GM18907 (cell line): ENCODE measurements around the gene CDKAL1.
"Not testable (repeated sequence)": the region's sequence is repeated elsewhere in the genome, so short reads cannot be mapped to it uniquely, and the experiment has no call there.

Experiments used
- ATAC-seq: cut with Tn5 transposase; IDR thresholded peaks from one replicate; pipeline ENCODE4 v1.9.1; 2021; ENCODE audit warnings: mild to moderate bottlenecking, moderate library complexity; ENCODE audit not compliant: unreplicated experiment

The CDKAL1 gene

DNA sequence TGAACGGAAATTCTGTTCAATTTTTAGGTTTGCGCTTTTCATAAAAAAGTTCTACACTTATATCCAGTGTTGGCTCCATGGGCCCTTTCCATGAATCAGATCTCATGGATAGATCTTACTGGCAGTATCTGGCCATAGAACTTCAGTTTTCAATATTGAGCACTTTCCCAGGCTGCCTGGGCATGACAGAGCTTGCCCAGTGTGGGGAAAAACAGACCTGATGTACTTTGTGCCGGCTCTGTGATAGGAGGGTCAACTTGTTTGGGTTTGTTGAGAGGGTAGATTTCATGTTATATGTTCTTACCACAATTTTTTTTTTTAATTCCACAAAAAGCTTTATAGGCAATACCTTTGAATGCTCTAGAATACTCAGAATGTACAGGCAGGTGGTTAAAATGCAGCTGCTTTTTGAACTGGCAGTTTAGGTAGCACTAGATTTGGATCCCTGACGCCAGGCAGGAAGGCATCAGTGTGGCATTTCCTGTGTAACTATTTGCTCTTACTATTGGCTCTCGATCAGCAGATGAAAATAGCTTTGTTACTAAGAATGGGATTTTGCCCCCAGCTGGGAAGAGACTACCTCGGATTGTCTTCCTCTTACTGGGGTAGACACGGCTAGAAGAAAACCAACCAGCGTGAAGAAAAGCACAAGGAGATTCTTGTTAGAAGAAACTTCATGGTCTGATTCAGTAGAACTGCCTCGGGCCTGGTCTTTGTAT is 654.4 kb downstream of the CDKAL1 start:
- ATAC-seq, result peak; percentile 74

- ATAC-seq, result no peak
Measured at GRCh38 chr6:21189759-21190158, 655.5 kb downstream of the CDKAL1 start.

- ATAC-seq, result no peak
Measured at GRCh38 chr6:21190701-21191100, 656.4 kb downstream of the CDKAL1 start.

- ATAC-seq, result no peak
Measured at GRCh38 chr6:21193790-21194475, 659.7 kb downstream of the CDKAL1 start.

GRCh38 chr6:21195301-21195700 is 661.0 kb downstream of the CDKAL1 start:
- ATAC-seq, result not testable (repeated sequence)

- ATAC-seq, result peak; percentile 53
Measured at GRCh38 chr6:21198032-21198640, 663.9 kb downstream of the CDKAL1 start.

DNA sequence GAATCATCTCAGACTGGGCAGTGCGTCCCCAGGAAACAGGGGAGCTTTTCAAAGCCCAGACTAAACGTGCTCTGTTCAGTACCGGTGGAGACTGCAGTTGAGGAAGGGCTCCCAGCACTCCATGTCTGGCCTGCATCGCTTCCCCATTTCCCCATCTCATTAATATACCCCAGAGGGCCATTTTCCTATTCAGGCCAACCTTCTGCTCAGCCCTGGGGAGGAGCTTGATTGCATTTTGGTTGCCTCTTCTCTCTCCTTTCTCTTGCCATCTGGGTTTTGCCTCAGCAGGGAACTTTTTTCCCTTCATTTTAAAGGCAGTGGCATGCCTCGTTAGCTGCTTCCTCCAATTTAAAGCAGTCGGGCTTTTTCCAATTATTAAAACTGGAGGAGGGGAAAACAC is 665.0 kb downstream of the CDKAL1 start:
- ATAC-seq, result no peak

DNA sequence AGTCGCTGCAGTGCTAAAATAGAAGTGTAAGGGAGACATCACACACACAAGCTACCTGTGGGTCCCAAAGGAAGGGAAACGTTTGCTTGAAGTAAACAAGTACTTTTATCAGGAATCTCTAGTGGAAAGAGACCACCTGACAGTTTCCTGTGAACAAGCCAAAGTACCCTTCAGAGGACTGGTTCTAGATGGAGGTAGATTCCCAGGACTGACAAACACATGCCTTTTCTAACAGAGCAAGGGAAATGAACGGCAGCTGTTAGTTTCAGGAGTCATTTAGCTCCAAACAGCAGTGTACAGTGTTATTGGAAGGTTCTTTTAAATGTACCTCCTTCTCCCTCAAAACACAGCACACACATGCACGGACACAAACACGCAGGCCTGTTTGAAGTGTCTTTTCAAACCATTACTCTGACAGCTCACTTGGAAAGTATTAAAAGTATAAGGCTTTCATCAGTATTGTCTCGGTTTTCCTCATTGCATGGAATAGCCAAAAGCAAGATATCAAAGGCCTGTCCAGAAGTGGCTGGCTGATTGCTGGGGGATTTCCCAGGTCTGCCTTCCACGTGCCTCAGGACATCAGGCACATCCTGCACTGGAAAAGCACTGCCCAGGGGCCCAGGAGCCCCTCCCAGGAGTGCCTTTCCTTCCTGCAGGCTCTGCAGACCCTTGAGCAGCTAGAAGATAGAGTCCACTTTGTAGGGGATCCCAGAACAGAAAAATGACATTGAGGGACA is 666.0 kb downstream of the CDKAL1 start:
- no peak for ATAC-seq

GRCh38 chr6:21201187-21201586 is 666.9 kb downstream of the CDKAL1 start:
- ATAC-seq, result no peak

DNA sequence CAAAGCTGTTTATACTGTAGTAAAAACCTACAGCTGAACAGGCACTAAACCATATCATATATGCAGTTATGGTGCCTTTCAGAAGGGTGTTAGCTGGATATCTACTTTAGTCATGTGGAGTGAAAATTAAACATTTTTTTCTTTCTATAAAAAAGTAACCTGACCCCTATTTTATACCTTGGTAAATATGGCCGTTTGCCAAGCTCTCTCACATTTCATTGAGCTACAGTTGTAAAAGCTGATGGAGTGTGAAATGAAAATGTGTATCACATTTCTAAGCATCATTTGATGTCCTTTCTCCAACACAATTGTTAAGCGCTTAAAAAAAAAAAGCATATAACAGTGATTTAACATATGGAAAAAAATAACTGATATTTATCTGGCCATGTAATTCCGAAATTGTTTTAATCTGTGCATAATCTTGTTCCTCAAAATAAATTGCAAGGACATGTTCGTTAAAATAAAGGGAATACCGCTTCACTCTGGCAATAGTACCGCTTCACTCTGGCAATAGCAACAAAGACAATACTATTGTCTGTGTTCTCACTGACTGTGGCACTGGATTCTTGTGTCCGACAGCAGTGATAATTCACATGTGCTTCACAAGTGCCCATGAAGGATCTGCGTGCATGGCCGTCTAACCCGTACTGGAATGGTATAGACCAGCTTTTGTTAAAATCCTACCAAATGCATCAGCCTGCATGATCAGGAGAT is 667.5 kb downstream of the CDKAL1 start:
- no peak for ATAC-seq

DNA sequence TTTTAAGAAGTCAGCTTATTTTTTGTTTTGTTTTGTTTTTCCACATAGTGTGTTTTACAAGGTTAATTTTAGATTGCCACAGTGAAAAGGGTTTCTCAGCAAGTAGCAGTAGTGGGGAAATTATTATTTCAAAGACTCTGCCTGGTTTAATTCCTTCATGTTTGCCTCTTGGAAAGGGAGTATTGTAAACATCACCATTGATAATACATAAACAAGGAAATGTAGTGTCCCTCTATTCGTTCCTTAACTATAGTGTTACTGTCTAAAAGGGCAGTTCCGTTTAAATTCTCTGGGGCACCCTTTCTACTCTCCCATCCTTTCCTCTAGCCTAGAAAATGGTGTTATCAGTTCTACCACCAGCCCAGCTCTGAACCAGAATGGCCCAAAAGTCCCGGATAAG is 668.3 kb downstream of the CDKAL1 start:
- no peak for ATAC-seq

- ATAC-seq, result no peak
Measured at GRCh38 chr6:21204951-21205350, 670.7 kb downstream of the CDKAL1 start.

GRCh38 chr6:21208081-21208795 is 674.0 kb downstream of the CDKAL1 start:
- peak; percentile 74 for ATAC-seq

DNA sequence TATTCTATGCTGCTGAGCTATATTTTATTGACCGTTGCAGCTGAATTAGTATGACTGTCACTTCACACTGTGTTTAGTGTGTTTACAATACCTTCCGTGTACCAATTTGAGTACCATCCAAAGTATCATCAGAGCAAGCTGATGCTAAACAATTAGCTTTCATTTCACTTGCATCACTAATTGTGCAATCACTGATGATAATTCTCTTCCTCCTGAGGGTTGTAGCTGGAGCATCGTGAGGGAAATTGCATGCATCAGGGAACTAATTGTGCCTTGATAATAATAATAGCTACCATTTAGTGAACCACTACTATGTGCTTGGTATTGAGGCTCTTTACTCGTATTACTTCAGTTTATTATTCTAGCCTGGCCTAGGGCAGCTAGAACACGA is 674.5 kb downstream of the CDKAL1 start:
- no peak for ATAC-seq

DNA sequence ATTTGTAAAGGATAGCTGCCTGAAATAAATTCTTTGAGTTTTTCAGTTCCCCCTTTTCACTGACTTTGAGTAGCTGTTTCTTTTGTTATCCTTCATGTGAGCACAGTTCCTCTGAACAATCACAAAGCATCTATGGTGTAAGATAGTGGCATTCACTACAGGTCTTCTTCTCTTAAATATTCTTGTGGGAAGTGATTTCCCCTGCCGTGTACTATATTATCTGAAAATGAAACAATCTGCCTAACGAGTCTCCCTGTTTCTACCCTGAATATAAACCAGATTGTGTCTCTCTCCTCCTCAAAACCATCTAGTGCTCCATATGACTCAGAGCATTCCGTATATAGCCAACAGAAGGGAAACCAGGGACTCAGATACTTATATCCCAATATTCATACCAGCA is 679.2 kb downstream of the CDKAL1 start:
- peak; percentile 69 for ATAC-seq

DNA sequence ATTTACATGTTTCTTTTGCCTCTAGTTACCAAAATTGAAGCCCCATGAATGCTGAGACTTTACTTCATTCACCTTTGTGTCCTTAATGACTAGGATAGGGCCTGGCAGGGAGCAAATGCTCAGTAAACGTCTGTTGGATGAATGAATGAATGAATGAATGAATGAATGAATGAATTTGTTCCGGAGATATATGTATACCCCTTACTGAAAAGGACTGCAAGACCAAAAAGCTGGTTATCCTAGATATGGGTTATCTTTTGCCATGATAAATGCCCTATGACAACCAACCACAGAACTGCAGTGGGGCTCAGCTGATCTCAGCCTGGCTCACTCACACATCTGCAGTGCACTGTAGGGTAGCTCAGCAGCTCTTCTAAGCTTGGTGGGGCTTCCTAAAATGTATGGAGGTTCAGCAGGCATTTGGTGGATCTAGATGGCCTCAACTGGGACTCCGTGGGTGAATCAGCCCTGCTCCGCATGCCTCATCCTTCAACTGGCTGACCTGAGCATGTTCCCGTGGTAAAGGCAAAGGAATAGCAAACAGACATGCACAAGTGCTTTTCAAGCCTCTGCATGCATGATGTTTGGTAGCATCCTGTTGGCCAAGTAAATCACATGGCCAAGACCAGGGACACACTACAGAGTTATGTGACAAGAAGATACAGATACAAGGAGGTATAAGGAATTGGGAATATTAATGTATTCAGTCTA is 680.6 kb downstream of the CDKAL1 start:
- no peak for ATAC-seq

DNA sequence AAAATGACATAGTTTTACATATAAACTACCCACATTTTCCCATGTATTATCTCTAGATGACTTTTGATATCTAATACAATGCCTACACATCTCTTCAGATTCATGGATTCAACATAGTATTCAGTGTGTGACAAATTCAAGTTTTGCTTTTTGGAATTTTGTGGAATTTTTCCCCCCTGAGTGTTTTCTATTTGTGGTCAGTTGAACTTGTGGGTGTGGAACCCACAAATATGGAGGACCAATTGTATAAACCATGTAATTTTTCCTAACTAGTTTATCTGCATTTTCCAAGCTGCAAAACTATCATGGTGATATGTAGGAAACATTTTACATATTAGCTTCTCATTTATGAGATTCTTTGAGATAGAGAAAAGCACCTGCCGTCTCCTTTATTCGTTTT is 685.0 kb downstream of the CDKAL1 start:
- ATAC-seq, result no peak

DNA sequence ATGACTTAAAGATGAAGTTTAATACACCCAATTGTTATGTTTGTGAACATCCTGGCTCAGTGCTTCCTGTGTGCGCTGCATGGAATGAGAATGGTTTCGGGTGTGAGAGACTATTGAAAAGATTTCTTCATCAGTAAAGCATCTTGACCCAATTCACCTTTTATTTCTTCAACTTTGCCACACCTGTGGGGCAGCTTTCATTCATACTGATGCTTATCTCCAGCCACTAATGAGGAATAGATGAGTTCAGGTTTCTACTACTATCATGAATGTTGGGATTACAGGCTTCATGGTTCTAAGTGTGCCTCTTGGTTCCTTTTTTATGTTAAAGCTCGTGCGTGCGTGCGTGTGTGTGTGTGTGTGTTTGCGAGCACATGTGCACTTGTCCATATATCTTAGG is 685.6 kb downstream of the CDKAL1 start:
- no peak for ATAC-seq

DNA sequence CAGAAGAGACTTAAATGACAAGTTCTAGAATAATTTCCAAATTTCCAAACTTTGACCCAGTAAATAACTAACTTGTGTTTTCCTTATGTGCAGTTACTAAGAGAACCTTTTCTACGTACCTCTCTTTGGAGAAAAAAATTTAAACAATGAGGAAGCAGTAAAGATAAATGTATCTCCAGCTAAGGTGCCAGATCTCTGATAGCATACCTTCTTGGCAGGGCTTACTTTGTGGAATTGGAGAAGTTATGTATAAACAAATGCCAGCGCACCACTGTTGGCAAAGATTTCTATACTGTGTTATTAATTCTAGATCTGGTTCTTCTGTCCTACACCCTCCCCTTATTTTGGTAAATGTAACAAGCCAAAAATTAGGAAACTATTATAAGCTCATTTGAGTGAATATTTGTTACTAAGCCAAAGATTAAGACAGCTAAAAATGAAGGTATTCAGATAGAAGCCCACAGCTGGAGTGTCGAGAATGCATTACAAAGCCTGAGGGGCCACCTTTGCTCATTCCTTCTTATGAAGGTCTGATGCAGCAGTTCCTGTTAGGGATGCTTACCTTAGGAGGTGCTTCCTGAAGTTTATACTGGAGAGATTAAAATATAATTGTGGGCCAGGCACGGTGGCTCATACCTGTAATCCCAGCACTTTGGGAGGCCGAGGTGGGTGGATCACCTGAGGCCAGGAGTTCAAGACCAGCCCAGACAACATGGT is 686.2 kb downstream of the CDKAL1 start:
- ATAC-seq, result no peak
